HepG2 (cell line): ENCODE measurements around the gene PRKAG1. TPM values are rescaled to one million over a fixed set of nuclear protein-coding genes. Genes with fewer than 3 reads are reported as not detected.

Experiments used
- BRCA1 ChIP-seq: sonication (generic); formaldehyde crosslinking; IDR thresholded peaks from 2 replicates; pipeline ENCODE4 v1.4.0; 2020; ENCODE audit warnings: missing genetic modification reagents
- CCAR2 ChIP-seq: fragments of 200-400 bp; formaldehyde crosslinking; optimal IDR thresholded peaks from 2 replicates; pipeline ENCODE3; 2018; ENCODE audit warnings: low read depth, mild to moderate bottlenecking, low read length, moderate library complexity
- CREM ChIP-seq, 2 experiments: sonication (generic) in 1 of 2; formaldehyde crosslinking in 1 of 2; IDR thresholded peaks; 2 replicates each; pipeline versions ENCODE4 v1.4.0 to v1.6.1; 2016 to 2020; ENCODE audit warnings: antibody characterized with exemption in 1 of 2, mild to moderate bottlenecking in 1 of 2, missing genetic modification reagents in 1 of 2
- HMGXB4 ChIP-seq, 2 experiments: sonication (generic) in 1 of 2; formaldehyde crosslinking in 1 of 2; IDR thresholded peaks; 2 replicates each; pipeline versions ENCODE4 v1.4.0 to v1.6.1; 2018 to 2020; ENCODE audit warnings: missing genetic modification reagents in 2 of 2, borderline replicate concordance in 1 of 2, low read depth in 1 of 2, mild to moderate bottlenecking in 1 of 2, missing biosample characterization in 1 of 2
- MAZ ChIP-seq, 2 experiments: sonication (generic) in 1 of 2; formaldehyde crosslinking in 1 of 2; IDR thresholded peaks; 2 replicates each; pipeline versions ENCODE4 v1.5.0 to v1.6.1; 2012 to 2020; ENCODE audit warnings: low read depth in 2 of 2, mild to moderate bottlenecking in 2 of 2, borderline replicate concordance in 1 of 2, improper control_type of control experiment in 1 of 2, low read length in 1 of 2, missing genetic modification reagents in 1 of 2, moderate library complexity in 1 of 2
- MLLT10 ChIP-seq: sonication (generic); formaldehyde crosslinking; IDR thresholded peaks from 2 replicates; pipeline ENCODE4 v1.4.0; 2020; ENCODE audit warnings: missing genetic modification reagents
- NCOA2 ChIP-seq: sonication (generic); formaldehyde crosslinking; IDR thresholded peaks from 2 replicates; pipeline ENCODE4 v1.8.0; 2022; ENCODE audit warnings: inconsistent platforms
- NR3C1 ChIP-seq: sonication (generic); formaldehyde crosslinking; IDR thresholded peaks from 2 replicates; pipeline ENCODE4 v1.4.0; 2020; ENCODE audit warnings: missing genetic modification reagents
- ONECUT2 ChIP-seq: sonication (generic); formaldehyde crosslinking; IDR thresholded peaks from 2 replicates; pipeline ENCODE4 v1.4.0; 2020; ENCODE audit warnings: missing genetic modification reagents
- PPARG ChIP-seq: conservative IDR thresholded peaks from 2 replicates; pipeline ENCODE4 v1.6.1; 2016; ENCODE audit warnings: missing biosample characterization, missing genetic modification reagents
- SATB2 ChIP-seq: sonication (generic); formaldehyde crosslinking; IDR thresholded peaks from 2 replicates; pipeline ENCODE4 v1.5.0; 2020; ENCODE audit warnings: missing genetic modification reagents
- SMAD1 ChIP-seq: sonication (generic); formaldehyde crosslinking; IDR thresholded peaks from 2 replicates; pipeline ENCODE4 v1.4.0; 2020; ENCODE audit warnings: missing genetic modification reagents, low read depth, mild to moderate bottlenecking, borderline replicate concordance
- SNAI1 ChIP-seq: sonication (generic); formaldehyde crosslinking; IDR thresholded peaks from 2 replicates; pipeline ENCODE4 v1.5.0; 2020; ENCODE audit warnings: mild to moderate bottlenecking, missing genetic modification reagents, borderline replicate concordance
- TARDBP ChIP-seq: sonication (generic); formaldehyde crosslinking; IDR thresholded peaks from 2 replicates; pipeline ENCODE4 v1.8.0; 2022; ENCODE audit warnings: mild to moderate bottlenecking, missing genetic modification reagents
- TEAD3 ChIP-seq: optimal IDR thresholded peaks from 2 replicates; pipeline ENCODE3; 2016; ENCODE audit warnings: borderline replicate concordance
- TFE3 ChIP-seq: IDR thresholded peaks from 2 replicates; pipeline ENCODE4 v1.6.1; 2016
- ZBTB43 ChIP-seq: sonication (generic); formaldehyde crosslinking; conservative IDR thresholded peaks from 2 replicates; pipeline ENCODE4 v1.4.0; 2020; ENCODE audit warnings: missing genetic modification reagents
- ZBTB7A ChIP-seq: sonication (generic); formaldehyde crosslinking; IDR thresholded peaks from 2 replicates; pipeline ENCODE4 v1.8.0; 2022; ENCODE audit warnings: mild to moderate bottlenecking, missing genetic modification reagents
- ZNF101 ChIP-seq: sonication (generic); formaldehyde crosslinking; IDR thresholded peaks from 2 replicates; pipeline ENCODE4 v1.4.0; 2020; ENCODE audit warnings: mild to moderate bottlenecking, low read depth, missing genetic modification reagents, borderline replicate concordance
- ZNF282 ChIP-seq: fragments of 450-650 bp; IDR thresholded peaks from 2 replicates; pipeline ENCODE4 v1.6.1; 2018; ENCODE audit not compliant: partially characterized antibody
- ZNF547 ChIP-seq: sonication (generic); formaldehyde crosslinking; IDR thresholded peaks from 2 replicates; pipeline ENCODE4 v1.5.1; 2020; ENCODE audit warnings: mild to moderate bottlenecking, missing genetic modification reagents
- ZNF737 ChIP-seq: sonication (generic); formaldehyde crosslinking; IDR thresholded peaks from 2 replicates; pipeline ENCODE4 v1.5.0; 2020; ENCODE audit warnings: missing genetic modification reagents, mild to moderate bottlenecking, borderline replicate concordance
- ZNF772 ChIP-seq: sonication (generic); formaldehyde crosslinking; IDR thresholded peaks from 2 replicates; pipeline ENCODE4 v1.5.0; 2020; ENCODE audit warnings: mild to moderate bottlenecking, missing genetic modification reagents
- ZNF788 ChIP-seq: sonication (generic); formaldehyde crosslinking; IDR thresholded peaks from 2 replicates; pipeline ENCODE4 v1.5.0; 2020; ENCODE audit warnings: mild to moderate bottlenecking, missing genetic modification reagents, borderline replicate concordance
- ZSCAN21 ChIP-seq: sonication (generic); formaldehyde crosslinking; IDR thresholded peaks from 2 replicates; pipeline ENCODE4 v1.8.0; 2022; ENCODE audit warnings: mild to moderate bottlenecking, missing genetic modification reagents, moderate library complexity, borderline replicate concordance
- polyA plus RNA-seq, 8 experiments: library from polyadenylated mRNA; depleted of rRNA in 3 of 8; stranded (reverse) in 7 of 8; unstranded in 1 of 8; fragments of >200 nt; fragmentation: Illumina TruSeq in 4 of 8; extraction: Trizol in 4 of 8; gene quantifications; 2 replicates each; pipeline versions ENCODE4 v1.2.1 to v1.2.3, GENCODE V29; 2011 to 2016; ENCODE audit warnings: low read depth in 4 of 8, missing spikeins in 1 of 8, mixed read lengths in 1 of 8; ENCODE audit not compliant: insufficient read depth in 1 of 8
- total RNA-seq, 5 experiments: library from RNA; depleted of rRNA; stranded (reverse); fragments of >200 nt; fragmentation: Illumina TruSeq; extraction: Trizol; gene quantifications; 2 replicates each; pipeline ENCODE4 v1.2.3, GENCODE V29; 2016; ENCODE audit warnings: low read depth in 1 of 5

PRKAG1 gene
- total and polyA plus RNA-seq, 2 of the 13 experiments (the other 11 are each of a cell fraction or from before 2014, with no cell fraction given): 26.1 to 32.8 TPM

DNA sequence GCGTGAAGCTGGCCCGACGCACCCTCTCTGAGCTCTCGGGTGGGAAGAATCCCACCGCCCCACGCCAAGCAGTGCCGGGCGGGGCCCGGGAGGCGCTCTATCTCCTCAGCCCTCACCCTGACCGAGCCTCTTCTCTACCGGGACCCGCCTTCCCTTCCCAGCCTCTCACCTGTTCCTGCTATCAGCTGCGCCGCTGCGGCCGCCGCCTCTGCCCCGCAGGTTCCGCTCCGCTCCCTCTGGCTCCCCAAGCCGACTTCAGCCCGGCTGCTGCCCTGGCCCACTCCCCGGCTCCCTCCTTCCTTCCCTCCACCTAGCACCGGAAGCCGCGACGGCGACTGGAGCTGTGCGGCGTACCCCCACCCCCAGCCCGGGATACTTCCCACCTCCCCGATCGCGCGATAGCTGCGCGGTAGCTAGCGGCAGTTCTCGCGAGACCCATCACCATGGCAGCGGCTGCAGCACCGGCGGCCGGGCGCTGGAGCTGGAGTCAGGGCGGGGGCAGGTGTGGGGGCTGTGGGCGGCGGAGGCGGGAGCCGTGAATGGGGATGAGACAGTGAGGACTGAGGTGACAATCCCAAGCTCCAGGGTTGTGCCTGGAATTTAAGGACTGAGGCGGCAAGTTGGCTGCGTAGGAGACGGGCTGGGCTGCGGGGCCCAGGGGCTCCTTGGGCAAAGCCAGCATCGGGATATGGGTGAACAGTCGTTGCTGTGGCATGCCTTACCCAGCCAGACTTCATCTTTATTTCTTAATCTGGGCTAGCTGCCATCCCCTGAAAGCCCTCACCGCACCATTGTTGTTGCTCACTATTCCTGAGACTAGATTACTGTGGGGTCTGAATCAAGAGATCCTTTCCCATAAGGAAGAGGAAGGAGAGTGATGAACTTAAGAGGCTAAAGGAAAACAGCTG lies 61.2 kb downstream of the PRKAG1 start, which contains the start of gene ARF3 (continued):
- TF ChIP-seq MAZ (IDR thresholded peaks at IDR 0.05; ENCODE audit: borderline replicate concordance, low read depth, low read length) (peak; percentile 88), MAZ (CRISPR knock-in tag; IDR thresholded peaks at IDR 0.05; ENCODE audit: low read depth) (peak; percentile 84), ZNF547 (0 out of 2 replicates have a peak, but pooled peaks have one; percentile 12), SMAD1 (CRISPR knock-in tag) (0 out of 2 replicates have a peak, but pooled peaks have one; percentile 31), SNAI1 (CRISPR knock-in tag) (no peak), ZBTB43 (CRISPR knock-in tag) (no peak), PPARG (CRISPR knock-in tag) (peak; percentile 23; the same call in 1 of the 2 replicates), NR3C1 (CRISPR knock-in tag) (no peak), ZNF101 (CRISPR knock-in tag) (no peak), ONECUT2 (CRISPR knock-in tag) (no peak), NCOA2 (0 out of 2 replicates have a peak, but pooled peaks have one; percentile 15), SATB2 (no peak), ZNF772 (CRISPR knock-in tag) (no peak), TFE3 (CRISPR knock-in tag) (peak; percentile 29; the same call in 1 of the 2 replicates), ZSCAN21 (peak; percentile 66; the same call in 1 of the 2 replicates), CCAR2 (no peak), ZBTB7A (CRISPR knock-in tag) (no peak), HMGXB4 (CRISPR knock-in tag; IDR thresholded peaks at IDR 0.05; ENCODE audit: borderline replicate concordance in 1 of 2, low read depth in 1 of 2) (peak in 1 of 2 experiments; percentile 89; a peak in 2 of 4 replicates), ZNF788 (no peak), BRCA1 (no peak), MLLT10 (CRISPR knock-in tag) (no peak), ZNF737 (no peak), TARDBP (CRISPR knock-in tag) (0 out of 2 replicates have a peak, but pooled peaks have one; percentile 54), TEAD3 (CRISPR knock-in tag) (no peak), ZNF282 (peak; percentile 40), CREM (IDR thresholded peaks at IDR 0.05) (no peak), CREM (CRISPR knock-in tag; IDR thresholded peaks at IDR 0.05) (no peak)
